Measurements from ENCODE around the gene FOSL2.

The FOSL2 gene

GRCh38 chr2:28380219-28380618 is 12.4 kb upstream of the FOSL2 start:
- no peak for DNase-seq (ENCODE audit: low read depth)
- TF ChIP-seq, protein P1, sequence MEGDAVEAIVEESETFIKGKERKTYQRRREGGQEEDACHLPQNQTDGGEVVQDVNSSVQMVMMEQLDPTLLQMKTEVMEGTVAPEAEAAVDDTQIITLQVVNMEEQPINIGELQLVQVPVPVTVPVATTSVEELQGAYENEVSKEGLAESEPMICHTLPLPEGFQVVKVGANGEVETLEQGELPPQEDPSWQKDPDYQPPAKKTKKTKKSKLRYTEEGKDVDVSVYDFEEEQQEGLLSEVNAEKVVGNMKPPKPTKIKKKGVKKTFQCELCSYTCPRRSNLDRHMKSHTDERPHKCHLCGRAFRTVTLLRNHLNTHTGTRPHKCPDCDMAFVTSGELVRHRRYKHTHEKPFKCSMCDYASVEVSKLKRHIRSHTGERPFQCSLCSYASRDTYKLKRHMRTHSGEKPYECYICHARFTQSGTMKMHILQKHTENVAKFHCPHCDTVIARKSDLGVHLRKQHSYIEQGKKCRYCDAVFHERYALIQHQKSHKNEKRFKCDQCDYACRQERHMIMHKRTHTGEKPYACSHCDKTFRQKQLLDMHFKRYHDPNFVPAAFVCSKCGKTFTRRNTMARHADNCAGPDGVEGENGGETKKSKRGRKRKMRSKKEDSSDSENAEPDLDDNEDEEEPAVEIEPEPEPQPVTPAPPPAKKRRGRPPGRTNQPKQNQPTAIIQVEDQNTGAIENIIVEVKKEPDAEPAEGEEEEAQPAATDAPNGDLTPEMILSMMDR (conservative IDR thresholded peaks at IDR 0.05; ENCODE audit: low read length): no peak
- no peak overlapping the region for H3K4me3 ChIP-seq (ENCODE audit: low read length)

DNA sequence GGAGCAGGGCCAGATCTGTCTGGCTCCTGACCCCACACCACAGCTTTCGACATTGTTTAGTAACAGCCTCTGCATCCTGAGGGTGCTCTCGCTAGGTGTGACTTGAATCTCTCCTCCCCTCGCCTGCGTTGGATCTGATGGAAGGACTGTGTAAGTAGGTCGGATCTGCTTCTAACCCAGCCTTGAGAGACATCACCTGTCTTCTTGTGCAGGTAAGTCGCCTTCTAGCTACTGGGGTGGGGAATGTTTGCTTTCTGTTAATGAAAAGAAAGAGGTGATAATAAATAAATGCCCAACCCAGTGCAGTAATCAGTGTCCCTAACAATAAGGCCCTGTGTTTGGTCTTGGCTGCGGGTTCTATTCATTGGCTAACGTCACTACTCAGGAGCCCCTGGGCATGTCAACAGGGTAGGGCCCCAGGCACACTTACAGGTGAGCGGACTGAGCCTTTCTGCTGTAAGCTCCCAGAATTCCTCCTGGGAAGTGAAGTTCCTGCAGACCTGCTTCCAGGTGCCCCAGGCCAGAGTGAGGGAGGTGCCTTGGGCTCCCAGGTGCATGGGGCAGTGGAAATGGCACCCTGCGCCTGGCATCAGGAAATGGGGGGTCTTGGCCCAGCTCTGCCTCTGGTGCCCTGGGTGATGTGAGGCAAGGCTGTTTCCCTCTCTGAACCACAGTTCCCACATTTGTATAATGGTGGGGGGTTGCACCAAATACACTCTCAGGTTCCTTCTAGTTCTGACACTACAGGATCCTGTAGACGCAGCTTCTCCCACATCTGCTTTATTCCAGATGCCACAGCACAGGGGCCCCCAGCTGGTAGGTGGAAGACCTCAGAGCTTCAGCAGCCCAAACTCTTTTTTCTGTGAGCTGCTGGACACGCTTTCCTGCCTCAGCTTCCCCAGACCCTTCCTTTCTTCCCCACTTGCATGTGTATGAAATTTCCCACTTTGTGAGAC is 11.2 kb upstream of the FOSL2 start:
- H3K4me3 ChIP-seq (ENCODE audit: low read length): no peak overlapping the region
- TF ChIP-seq, protein P1 (conservative IDR thresholded peaks at IDR 0.05; ENCODE audit: low read length): no peak
- DNase-seq (ENCODE audit: low read depth): no peak

DNA sequence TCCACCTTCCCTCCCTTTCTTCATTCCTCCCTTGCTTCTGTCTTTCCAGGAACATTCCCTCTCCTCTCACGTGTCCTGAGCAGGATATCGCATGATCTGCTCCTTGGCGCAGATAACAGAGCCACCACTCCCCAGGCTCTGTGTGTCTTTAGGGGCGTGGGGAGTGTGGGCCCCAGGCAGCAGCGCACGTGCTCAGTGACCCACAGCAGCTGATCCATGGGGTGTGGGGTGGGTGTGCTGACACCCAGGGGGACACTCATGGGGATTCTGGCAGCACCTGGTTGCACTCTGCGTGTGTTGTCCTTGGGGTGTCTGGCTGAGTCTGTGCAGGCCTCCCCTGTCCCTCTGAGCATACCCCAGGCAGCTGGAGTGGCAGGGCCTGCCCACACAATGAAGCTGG is 9.9 kb upstream of the FOSL2 start:
- DNase-seq (ENCODE audit: low read depth): no peak
- no peak overlapping the region for H3K4me3 ChIP-seq (ENCODE audit: low read length)
- TF ChIP-seq, protein P1 (conservative IDR thresholded peaks at IDR 0.05; ENCODE audit: low read length): no peak

- no peak overlapping the region for H3K4me3 ChIP-seq (ENCODE audit: low read length)
- TF ChIP-seq, protein P1 (conservative IDR thresholded peaks at IDR 0.05; ENCODE audit: low read length): no peak
- DNase-seq (ENCODE audit: low read depth): no peak
Measured at GRCh38 chr2:28387082-28387960, 5.3 kb upstream of the FOSL2 start.

- TF ChIP-seq, protein P1 (conservative IDR thresholded peaks at IDR 0.05; ENCODE audit: low read length): peak; percentile 15; the same call in 1 of the 2 replicates
- H3K4me3 ChIP-seq (ENCODE audit: low read length): peak overlapping the region; percentile 99
- no peak for DNase-seq (ENCODE audit: low read depth)
Measured at GRCh38 chr2:28389399-28390240, 3.0 kb upstream of the FOSL2 start.

- peak overlapping the region; percentile 99 for H3K4me3 ChIP-seq (ENCODE audit: low read length)
- TF ChIP-seq, protein P1 (conservative IDR thresholded peaks at IDR 0.05; ENCODE audit: low read length): no peak
- DNase-seq (ENCODE audit: low read depth): peak; percentile 96
Measured at GRCh38 chr2:28390241-28390745, 2.4 kb upstream of the FOSL2 start.
